Lung (tissue), 12 donors: ENCODE results near the gene JOSD2. TPM values are rescaled to one million over a fixed set of nuclear protein-coding genes. Genes with fewer than 3 reads are reported as not detected.

ENCODE experiments used
- ATAC-seq: fragments of 200-7000 bp; cut with Tn5 transposase; one replicate; pipeline ENCODE4 v1.9.1; 2020; ENCODE audit warnings: moderate number of reproducible peaks; ENCODE audit not compliant: insufficient read depth, low FRiP score
- DNase-seq, 3 donors: peaks; one replicate each; pipeline ENCODE4 v3.0.0-alpha.2; 2013 to 2017
- H3K27ac ChIP-seq, 2 donors: one replicate each; pipeline ENCODE4 v1.5.1; 2013; ENCODE audit warnings: mild to moderate bottlenecking in 2 of 2, moderate library complexity in 2 of 2, control low read depth in 1 of 2, inconsistent platforms in 1 of 2, low read depth in 1 of 2, low read length in 1 of 2
- H3K27me3 ChIP-seq, 3 donors: one replicate each; pipeline ENCODE4 v1.5.1; 2013; ENCODE audit warnings: low read length in 2 of 3; ENCODE audit not compliant: control insufficient read depth in 3 of 3, insufficient read depth in 3 of 3
- H3K36me3 ChIP-seq, 4 donors: one replicate each; pipeline ENCODE4 v1.5.1; 2013; ENCODE audit warnings: low read length in 4 of 4, mild to moderate bottlenecking in 1 of 4, moderate library complexity in 1 of 4; ENCODE audit not compliant: control insufficient read depth in 4 of 4, insufficient read depth in 4 of 4
- H3K4me1 ChIP-seq, 5 donors: one replicate each; pipeline ENCODE4 v1.5.1; 2013; ENCODE audit warnings: low read length in 5 of 5, mild to moderate bottlenecking in 2 of 5, moderate library complexity in 1 of 5; ENCODE audit not compliant: control insufficient read depth in 5 of 5, insufficient read depth in 5 of 5
- H3K4me3 ChIP-seq: one replicate; pipeline ENCODE4 v1.5.1; 2013; ENCODE audit warnings: mild to moderate bottlenecking, control low read depth, moderate library complexity
- H3K9ac ChIP-seq, 2 donors: one replicate each; pipeline ENCODE4 v1.5.1; 2013; ENCODE audit warnings: low read length in 2 of 2, control low read depth in 1 of 2; ENCODE audit not compliant: insufficient read depth in 1 of 2
- H3K9me3 ChIP-seq, 4 donors: one replicate each; pipeline ENCODE4 v1.5.1; 2013; ENCODE audit warnings: low read length in 3 of 4, mild to moderate bottlenecking in 1 of 4, moderate library complexity in 1 of 4; ENCODE audit not compliant: control insufficient read depth in 4 of 4, insufficient read depth in 3 of 4
- WGBS, 2 donors: extraction: QIAGEN DNeasy Blood & Tissue Kit; methylation state at CpG; one replicate each; pipeline ENCODE4 v1.1.7; 2013; 5-methylcytosine and 5-hydroxymethylcytosine counted together
- polyA plus RNA-seq, 2 donors: library from polyadenylated mRNA; stranded (reverse); fragments of 200-250 nt; gene quantifications; one replicate each; pipeline ENCODE4 v1.2.1, GENCODE V29; 2013
- total RNA-seq, 2 donors: library from RNA; depleted of rRNA in 1 of 2; stranded (reverse); fragments of >200 nt in 1 of 2; gene quantifications; one replicate each; pipeline ENCODE4 v1.2.1, GENCODE V29; 2014 to 2021
- TF ChIP-seq, protein P1 (sequence below): IDR thresholded peaks from 2 replicates; pipeline ENCODE4 v1.5.1; 2012; ENCODE audit warnings: mild to moderate bottlenecking; ENCODE audit errors: control extremely low read depth, extremely low read depth
- donor health status: control.
- donor health status: control.
- donor health status: Bipolar disorder and iron deficiency.
- donor health status: healthy.
- donor health status: DM: yes; HTN: yes; CAD: no.

Gene JOSD2
- total and polyA plus RNA-seq, 4 donors: 9.8 to 76.8 (median 63.5) TPM

DNA sequence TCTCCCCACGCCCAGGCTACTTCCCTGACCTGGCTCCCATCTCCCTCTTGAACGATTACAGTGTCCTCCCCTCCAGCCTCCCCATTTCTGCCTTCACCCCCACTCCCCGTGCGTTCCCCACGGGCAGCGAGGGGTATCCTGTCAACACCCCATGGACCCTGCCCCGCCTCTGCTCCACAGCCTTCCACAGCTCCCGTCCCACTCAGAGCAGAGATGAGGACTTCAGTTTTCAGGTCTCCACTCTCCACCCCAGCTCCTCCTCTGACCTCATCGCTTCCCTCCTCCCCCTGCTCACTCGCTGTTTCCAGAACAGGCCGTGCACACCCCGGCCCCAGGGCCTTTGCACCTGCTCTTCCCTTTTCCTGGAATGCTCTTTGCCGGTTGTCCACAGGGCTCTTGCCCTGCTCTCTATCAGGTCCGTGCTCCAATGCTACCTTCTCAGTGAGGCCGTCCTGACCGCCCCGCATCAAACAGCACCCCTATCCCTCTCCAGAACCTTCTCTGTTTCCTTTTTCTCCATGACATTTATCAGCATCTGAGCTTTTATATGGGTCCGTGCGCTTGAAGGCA is 42.2 kb upstream of the JOSD2 start:
- ATAC-seq (no peak), DNase-seq (no peak)
- Histone ChIP-seq H3K4me3 (no peak overlapping the region), H3K9me3 (peaks cover 0 to 4% (median 0%) of the 10 kb centered on the region in 4 donors), H3K27ac (no peak overlapping the region), H3K27me3 (peaks cover 3 to 25% (median 3%) of the 10 kb centered on the region in 3 donors), H3K9ac (no peak overlapping the region), H3K4me1 (peaks cover 0 to 28% (median 0%) of the 10 kb centered on the region in 5 donors), H3K36me3 (no peaks in the 10 kb centered on the region)
- TF ChIP-seq, protein P1, sequence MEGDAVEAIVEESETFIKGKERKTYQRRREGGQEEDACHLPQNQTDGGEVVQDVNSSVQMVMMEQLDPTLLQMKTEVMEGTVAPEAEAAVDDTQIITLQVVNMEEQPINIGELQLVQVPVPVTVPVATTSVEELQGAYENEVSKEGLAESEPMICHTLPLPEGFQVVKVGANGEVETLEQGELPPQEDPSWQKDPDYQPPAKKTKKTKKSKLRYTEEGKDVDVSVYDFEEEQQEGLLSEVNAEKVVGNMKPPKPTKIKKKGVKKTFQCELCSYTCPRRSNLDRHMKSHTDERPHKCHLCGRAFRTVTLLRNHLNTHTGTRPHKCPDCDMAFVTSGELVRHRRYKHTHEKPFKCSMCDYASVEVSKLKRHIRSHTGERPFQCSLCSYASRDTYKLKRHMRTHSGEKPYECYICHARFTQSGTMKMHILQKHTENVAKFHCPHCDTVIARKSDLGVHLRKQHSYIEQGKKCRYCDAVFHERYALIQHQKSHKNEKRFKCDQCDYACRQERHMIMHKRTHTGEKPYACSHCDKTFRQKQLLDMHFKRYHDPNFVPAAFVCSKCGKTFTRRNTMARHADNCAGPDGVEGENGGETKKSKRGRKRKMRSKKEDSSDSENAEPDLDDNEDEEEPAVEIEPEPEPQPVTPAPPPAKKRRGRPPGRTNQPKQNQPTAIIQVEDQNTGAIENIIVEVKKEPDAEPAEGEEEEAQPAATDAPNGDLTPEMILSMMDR: no peak
- WGBS, 2 donors: 77 to 78% methylated on average over 19 of the region's 19 CpGs

GRCh38 chr19:50552540-50552939 is 41.5 kb upstream of the JOSD2 start:
- no peak for ATAC-seq
- Histone ChIP-seq H3K27me3 (peaks cover 0 to 25% (median 3%) of the 10 kb centered on the region in 3 donors), H3K36me3 (no peaks in the 10 kb centered on the region), H3K9me3 (peaks cover 0 to 4% (median 0%) of the 10 kb centered on the region in 4 donors), H3K4me1 (peaks cover 0 to 28% (median 0%) of the 10 kb centered on the region in 5 donors), H3K9ac (no peak overlapping the region), H3K4me3 (no peak overlapping the region), H3K27ac (no peak overlapping the region)
- TF ChIP-seq, protein P1: no peak
- no peak for DNase-seq
- 82% methylated on average over 15 of the region's 15 CpGs for WGBS, 2 donors

DNA sequence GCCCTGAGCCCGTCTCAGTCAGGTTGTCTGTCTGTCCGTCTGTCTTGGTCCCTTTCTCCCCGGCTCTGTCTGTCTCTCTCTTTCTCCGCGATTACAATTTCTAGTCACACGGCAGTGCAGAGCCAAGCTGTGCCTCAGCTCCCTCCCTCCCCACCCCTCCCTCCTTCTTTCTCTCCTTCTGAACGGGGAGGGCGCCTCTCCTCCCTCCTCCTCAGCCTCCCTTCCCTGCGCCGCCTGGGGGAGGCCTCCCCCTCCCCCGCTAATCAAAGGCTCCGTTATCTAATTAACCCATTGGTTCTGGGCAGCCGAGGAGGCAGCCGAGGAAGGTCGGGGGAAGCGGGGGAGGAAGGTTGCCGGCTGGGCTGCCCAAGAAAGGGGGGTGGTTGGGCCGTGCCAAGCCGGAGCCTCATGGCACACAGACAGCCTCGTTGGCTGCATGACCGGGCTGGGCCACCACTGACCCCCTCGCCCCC is 40.8 kb upstream of the JOSD2 start:
- H3K4me1 ChIP-seq: peaks cover 0 to 24% (median 0%) of the 10 kb centered on the region in 5 donors
- H3K4me3 ChIP-seq: no peak overlapping the region
- TF ChIP-seq, protein P1: no peak
- ATAC-seq: no peak
- H3K27me3 ChIP-seq: peaks cover 0 to 25% (median 3%) of the 10 kb centered on the region in 3 donors
- no peaks in the 10 kb centered on the region for H3K36me3 ChIP-seq
- 2 to 3% methylated on average over 22 of the region's 22 CpGs for WGBS, 2 donors
- H3K9ac ChIP-seq: peak overlapping the region; percentile 19 to 51
- DNase-seq: peak; percentile 52 to 81 (median 66)
- peaks cover 0 to 4% (median 0%) of the 10 kb centered on the region in 4 donors for H3K9me3 ChIP-seq
- H3K27ac ChIP-seq: no peak overlapping the region
